ENCODE results near the gene CD302.
"Not testable (repeated sequence)": the region's sequence is repeated elsewhere in the genome, so short reads cannot be mapped to it uniquely, and the experiment has no call there.

Gene CD302

DNA sequence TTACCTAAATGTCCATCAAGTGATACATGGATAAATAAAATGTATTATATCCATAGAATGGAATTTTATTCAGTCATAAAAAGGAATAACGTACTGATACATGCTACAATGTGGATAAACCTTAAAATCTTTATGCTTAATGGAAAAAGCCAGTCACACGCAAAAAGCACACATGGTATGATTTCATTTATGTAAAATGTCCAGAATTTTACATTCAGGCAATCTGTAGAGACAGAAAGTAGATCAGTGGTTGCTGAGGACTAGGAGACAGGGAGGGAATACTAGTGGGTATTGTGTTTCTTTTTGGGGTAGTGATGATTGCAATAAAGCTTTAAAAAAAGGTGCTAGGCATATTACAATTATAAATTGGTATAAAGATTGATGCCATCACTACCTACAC is 30.7 kb upstream of the CD302 start:
- Histone ChIP-seq H3K4me2 (ENCODE audit: low read depth, low read length, poor library complexity, severe bottlenecking) (no peak overlapping the region), H3K9me2 (replicated peaks; ENCODE audit: insufficient read depth, low read length) (no peaks in the 10 kb centered on the region), H4K20me1 (ENCODE audit: low read depth, low read length) (no peaks in the 10 kb centered on the region), H3K9me3 (ENCODE audit: insufficient read depth, low read length) (no peaks in the 10 kb centered on the region), H3F3A (ENCODE audit: insufficient read depth) (no peaks in the 10 kb centered on the region), H3K79me2 (ENCODE audit: insufficient read depth, low read length) (no peaks in the 10 kb centered on the region), H3K27ac (ENCODE audit: low read depth, low read length) (no peak overlapping the region), H3K36me3 (ENCODE audit: low read length) (no peaks in the 10 kb centered on the region), H3K27me3 (ENCODE audit: low read length) (no peaks in the 10 kb centered on the region), H2AFZ (ENCODE audit: low read depth, low read length, severe bottlenecking) (no peak overlapping the region), H3K9ac (ENCODE audit: low read length) (no peak overlapping the region), H3K4me3 (ENCODE audit: insufficient read depth, low read length, poor library complexity, severe bottlenecking) (no peak overlapping the region)
- no peak for TF ChIP-seq EZH2phosphoT487 (conservative IDR thresholded peaks at IDR 0.05; ENCODE audit: low read length)
- TF ChIP-seq, protein P1, sequence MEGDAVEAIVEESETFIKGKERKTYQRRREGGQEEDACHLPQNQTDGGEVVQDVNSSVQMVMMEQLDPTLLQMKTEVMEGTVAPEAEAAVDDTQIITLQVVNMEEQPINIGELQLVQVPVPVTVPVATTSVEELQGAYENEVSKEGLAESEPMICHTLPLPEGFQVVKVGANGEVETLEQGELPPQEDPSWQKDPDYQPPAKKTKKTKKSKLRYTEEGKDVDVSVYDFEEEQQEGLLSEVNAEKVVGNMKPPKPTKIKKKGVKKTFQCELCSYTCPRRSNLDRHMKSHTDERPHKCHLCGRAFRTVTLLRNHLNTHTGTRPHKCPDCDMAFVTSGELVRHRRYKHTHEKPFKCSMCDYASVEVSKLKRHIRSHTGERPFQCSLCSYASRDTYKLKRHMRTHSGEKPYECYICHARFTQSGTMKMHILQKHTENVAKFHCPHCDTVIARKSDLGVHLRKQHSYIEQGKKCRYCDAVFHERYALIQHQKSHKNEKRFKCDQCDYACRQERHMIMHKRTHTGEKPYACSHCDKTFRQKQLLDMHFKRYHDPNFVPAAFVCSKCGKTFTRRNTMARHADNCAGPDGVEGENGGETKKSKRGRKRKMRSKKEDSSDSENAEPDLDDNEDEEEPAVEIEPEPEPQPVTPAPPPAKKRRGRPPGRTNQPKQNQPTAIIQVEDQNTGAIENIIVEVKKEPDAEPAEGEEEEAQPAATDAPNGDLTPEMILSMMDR (IDR thresholded peaks at IDR 0.05; ENCODE audit: insufficient read depth, low read length, poor library complexity, severe bottlenecking) = no peak

GRCh38 chr2:159822478-159822833 is 24.4 kb upstream of the CD302 start:
- not testable (repeated sequence) for H3K4me3 ChIP-seq (ENCODE audit: insufficient read depth, low read length, poor library complexity, severe bottlenecking); H3K27me3 ChIP-seq (ENCODE audit: low read length); H3K9me2 ChIP-seq (replicated peaks; ENCODE audit: insufficient read depth, low read length); H2AFZ ChIP-seq (ENCODE audit: low read depth, low read length, severe bottlenecking); H4K20me1 ChIP-seq (ENCODE audit: low read depth, low read length); H3F3A ChIP-seq (ENCODE audit: insufficient read depth); H3K4me2 ChIP-seq (ENCODE audit: low read depth, low read length, poor library complexity, severe bottlenecking); H3K27ac ChIP-seq (ENCODE audit: low read depth, low read length); H3K9me3 ChIP-seq (ENCODE audit: insufficient read depth, low read length); H3K79me2 ChIP-seq (ENCODE audit: insufficient read depth, low read length); H3K36me3 ChIP-seq (ENCODE audit: low read length); H3K9ac ChIP-seq (ENCODE audit: low read length)

DNA sequence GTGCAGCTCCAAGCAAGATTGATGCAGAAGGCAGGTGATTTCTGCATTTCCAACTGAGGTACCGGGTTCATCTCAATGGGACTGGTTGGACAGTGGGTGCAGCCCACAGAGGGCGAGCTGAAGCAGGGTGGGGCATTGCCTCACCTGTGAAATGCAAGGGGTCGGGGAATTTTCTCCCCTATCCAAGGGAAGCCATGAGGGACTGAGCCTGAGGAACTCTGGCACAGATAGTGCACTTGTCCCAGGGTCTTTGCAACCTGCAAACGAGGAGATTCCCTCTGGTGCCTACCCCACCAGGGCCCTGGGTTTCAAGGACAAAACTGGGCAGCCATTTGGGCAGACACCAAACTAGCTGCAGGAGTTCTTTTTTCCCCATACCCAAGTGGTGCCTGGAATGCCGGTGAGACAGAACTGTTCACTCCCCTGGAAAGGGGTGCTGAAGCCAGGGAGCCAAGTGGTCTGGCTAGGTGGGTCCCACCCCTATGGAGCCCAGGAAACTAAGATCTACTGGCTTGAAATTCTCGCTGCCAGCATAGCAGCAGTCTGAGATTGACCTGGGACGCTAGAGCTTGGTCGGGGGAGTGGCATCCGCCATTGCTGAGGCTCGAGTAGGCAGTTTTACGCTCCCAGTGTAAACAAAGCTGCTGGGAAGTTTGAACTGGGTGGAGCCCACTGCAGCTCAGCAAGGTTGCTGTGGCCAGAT is 23.9 kb upstream of the CD302 start:
- H3K27ac ChIP-seq (ENCODE audit: low read depth, low read length); H3K27me3 ChIP-seq (ENCODE audit: low read length); H3F3A ChIP-seq (ENCODE audit: insufficient read depth); H3K9me2 ChIP-seq (replicated peaks; ENCODE audit: insufficient read depth, low read length); H3K4me2 ChIP-seq (ENCODE audit: low read depth, low read length, poor library complexity, severe bottlenecking); H3K9me3 ChIP-seq (ENCODE audit: insufficient read depth, low read length); H2AFZ ChIP-seq (ENCODE audit: low read depth, low read length, severe bottlenecking); H3K4me3 ChIP-seq (ENCODE audit: insufficient read depth, low read length, poor library complexity, severe bottlenecking); H3K9ac ChIP-seq (ENCODE audit: low read length); H3K36me3 ChIP-seq (ENCODE audit: low read length); H3K79me2 ChIP-seq (ENCODE audit: insufficient read depth, low read length); H4K20me1 ChIP-seq (ENCODE audit: low read depth, low read length): not testable (repeated sequence)

- no peak overlapping the region for H3K27ac ChIP-seq (ENCODE audit: low read depth, low read length)
- H3K4me2 ChIP-seq (ENCODE audit: low read depth, low read length, poor library complexity, severe bottlenecking) = no peak overlapping the region
- H3K9ac ChIP-seq (ENCODE audit: low read length) = no peak overlapping the region
- H3K9me2 ChIP-seq (replicated peaks; ENCODE audit: insufficient read depth, low read length) = no peaks in the 10 kb centered on the region
- no peaks in the 10 kb centered on the region for H3K9me3 ChIP-seq (ENCODE audit: insufficient read depth, low read length)
- H3K79me2 ChIP-seq (ENCODE audit: insufficient read depth, low read length) = no peaks in the 10 kb centered on the region
- no peak overlapping the region for H3K4me3 ChIP-seq (ENCODE audit: insufficient read depth, low read length, poor library complexity, severe bottlenecking)
- H2AFZ ChIP-seq (ENCODE audit: low read depth, low read length, severe bottlenecking) = no peak overlapping the region
- no peaks in the 10 kb centered on the region for H4K20me1 ChIP-seq (ENCODE audit: low read depth, low read length)
- TF ChIP-seq, protein P1 (IDR thresholded peaks at IDR 0.05; ENCODE audit: insufficient read depth, low read length, poor library complexity, severe bottlenecking) = no peak
- TF ChIP-seq EZH2phosphoT487 (conservative IDR thresholded peaks at IDR 0.05; ENCODE audit: low read length) = no peak
- H3K27me3 ChIP-seq (ENCODE audit: low read length) = no peaks in the 10 kb centered on the region
- H3F3A ChIP-seq (ENCODE audit: insufficient read depth) = no peaks in the 10 kb centered on the region
- no peaks in the 10 kb centered on the region for H3K36me3 ChIP-seq (ENCODE audit: low read length)
Measured at GRCh38 chr2:159818940-159819339, 20.9 kb upstream of the CD302 start.

All from SU-DHL-6 (cell line).